HG02642 (cell line): Measurements from ENCODE around the gene TOM1L1.
"Not testable (repeated sequence)": the region's sequence is repeated elsewhere in the genome, so short reads cannot be mapped to it uniquely, and the experiment has no call there.

Source experiments
- ATAC-seq: cut with Tn5 transposase; IDR thresholded peaks from one replicate; pipeline ENCODE4 v1.9.1; 2021; ENCODE audit warnings: mild to moderate bottlenecking; ENCODE audit not compliant: unreplicated experiment, poor library complexity

TOM1L1 gene, protein sequence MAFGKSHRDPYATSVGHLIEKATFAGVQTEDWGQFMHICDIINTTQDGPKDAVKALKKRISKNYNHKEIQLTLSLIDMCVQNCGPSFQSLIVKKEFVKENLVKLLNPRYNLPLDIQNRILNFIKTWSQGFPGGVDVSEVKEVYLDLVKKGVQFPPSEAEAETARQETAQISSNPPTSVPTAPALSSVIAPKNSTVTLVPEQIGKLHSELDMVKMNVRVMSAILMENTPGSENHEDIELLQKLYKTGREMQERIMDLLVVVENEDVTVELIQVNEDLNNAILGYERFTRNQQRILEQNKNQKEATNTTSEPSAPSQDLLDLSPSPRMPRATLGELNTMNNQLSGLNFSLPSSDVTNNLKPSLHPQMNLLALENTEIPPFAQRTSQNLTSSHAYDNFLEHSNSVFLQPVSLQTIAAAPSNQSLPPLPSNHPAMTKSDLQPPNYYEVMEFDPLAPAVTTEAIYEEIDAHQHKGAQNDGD

DNA sequence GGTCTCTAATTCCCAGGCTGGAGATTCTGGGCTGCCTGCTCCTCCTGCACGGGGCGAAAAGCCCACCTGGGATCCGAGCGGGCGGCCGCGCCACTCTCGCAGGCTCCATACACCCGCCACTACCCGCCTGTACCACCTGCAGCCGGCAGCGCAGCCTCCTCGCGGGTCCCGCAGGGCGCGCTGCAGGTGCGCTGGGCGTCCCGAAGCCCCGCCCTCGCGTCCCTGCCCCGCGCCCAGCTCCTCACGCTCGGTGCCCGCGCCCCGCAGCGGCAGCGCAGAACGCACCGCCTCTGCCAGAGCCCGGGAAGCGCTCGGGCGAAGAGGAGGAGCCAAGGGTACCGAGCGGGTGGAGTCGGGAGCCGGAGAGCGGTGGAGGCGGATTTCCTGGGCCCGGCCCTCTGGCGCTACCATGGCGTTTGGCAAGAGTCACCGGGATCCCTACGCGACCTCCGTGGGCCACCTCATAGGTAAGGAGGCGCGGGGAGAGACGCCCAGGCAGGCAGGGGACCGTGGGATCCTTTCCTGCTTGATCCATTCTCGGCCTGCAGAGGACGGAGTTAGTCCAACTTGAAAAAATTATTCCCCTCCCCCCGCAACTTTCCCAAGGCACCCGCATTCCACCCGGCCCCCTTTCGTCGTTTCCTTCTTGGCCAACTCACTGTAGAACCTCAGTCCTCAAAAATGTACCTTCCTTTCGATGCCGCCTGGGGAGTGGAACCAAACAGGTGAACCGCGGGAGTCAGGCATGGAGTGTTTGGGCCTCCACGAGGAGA lies at the start of gene TOM1L1:
Gene TOM1L1 (plus strand): TSS at position 396 of the 773 bp plus-strand sequence. CDS start 14 bp downstream, at position 410.
- peak; percentile 86 for ATAC-seq

DNA sequence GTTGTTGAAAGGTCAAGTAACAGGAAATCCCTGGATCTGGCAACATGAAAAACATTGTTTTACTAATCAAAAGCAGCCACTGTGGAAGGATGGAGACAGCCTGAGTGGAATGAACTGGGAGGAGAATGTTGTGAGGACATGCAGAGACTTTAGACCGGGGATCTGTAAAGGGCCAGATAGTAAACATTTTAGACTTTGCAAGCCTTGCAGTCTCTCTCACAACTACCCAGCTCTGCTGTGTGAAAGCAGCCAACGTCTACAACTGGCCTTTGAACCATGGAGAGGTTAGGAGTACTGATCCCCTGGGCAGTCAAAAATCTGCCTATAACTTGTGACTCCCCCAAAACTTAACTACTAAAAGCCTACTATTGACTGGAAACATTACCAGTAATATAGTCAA lies 41.5 kb upstream of the TOM1L1 start:
- no peak for ATAC-seq

DNA sequence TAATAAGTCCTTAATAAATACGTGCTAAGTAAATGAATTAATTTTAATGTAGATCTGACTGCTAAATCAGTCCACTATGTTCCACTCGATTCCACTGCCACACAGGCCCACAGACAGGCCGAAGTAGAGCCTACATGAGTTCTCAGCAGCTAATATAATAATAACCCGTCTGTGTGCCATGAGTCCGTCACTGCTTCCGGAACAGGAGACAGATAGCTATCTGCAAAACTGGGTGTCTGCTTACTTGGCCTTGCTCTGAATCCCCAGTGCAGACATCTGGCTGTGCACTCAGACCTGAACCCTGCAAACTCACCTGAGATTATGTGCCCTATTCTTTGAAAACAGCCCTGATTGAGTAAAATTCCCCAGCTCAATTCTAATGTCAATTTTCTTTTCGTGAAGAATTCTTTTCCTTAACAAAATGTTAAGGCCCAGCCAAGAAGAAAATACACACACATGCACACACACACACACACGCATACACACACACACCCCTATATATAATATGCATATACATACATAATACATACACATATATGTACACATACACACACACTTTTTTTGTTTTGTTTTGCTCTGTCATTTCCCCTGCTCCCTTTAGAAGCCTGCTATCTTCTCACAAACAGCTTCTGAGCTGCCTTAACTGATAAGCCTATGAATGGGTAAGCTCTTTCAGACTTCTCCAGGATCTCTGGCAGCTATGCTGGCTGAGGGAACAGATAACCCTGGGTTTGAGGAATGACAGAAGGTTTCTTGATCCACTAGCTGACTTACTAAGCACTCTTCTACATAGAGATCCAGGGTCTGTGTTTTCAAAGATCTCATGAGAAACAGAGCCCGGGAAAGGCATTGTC lies 39.8 kb upstream of the TOM1L1 start:
- no peak for ATAC-seq

DNA sequence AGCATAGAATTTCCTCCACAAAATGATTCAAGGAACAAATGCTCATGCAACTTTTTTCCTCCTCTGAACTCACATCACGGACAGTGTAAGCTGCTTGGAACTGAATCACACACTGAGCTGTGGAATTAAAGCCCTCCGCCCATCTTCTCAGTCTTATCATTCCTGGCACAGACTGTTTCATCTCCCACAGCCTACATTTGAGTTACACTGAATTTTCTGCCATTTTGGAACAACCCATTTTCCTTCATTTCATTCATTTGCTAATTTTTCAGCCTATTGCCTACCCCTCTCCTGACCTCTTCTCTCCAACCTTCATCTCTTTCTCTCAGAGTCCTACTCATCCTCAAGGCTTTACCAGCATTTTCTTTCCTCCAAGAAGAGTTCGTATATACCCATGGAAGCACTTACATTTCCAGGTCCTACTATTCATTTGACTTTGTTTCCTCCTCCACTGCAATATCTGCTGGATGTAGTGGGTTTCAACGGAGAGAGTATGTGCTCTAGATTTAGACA lies 39.1 kb upstream of the TOM1L1 start:
- no peak for ATAC-seq

DNA sequence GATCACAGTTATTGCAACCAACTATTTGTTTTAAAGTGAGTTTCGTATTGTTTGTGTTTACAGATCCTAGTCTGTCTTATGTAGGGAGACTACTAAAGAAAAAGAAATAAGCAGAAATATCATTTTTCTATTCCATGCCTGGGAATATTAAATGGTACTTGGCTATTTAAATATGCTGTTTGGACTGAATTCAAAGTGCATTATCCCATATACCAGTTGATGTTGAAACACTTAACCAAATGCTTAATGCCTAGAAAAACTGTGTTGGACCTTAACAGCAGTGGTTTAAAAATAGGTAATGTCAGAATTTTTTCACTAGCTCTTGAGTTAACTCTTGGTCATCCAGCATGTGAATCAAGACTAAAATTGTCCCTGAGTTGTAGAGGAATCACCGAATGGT lies 37.5 kb upstream of the TOM1L1 start:
- ATAC-seq, result no peak

DNA sequence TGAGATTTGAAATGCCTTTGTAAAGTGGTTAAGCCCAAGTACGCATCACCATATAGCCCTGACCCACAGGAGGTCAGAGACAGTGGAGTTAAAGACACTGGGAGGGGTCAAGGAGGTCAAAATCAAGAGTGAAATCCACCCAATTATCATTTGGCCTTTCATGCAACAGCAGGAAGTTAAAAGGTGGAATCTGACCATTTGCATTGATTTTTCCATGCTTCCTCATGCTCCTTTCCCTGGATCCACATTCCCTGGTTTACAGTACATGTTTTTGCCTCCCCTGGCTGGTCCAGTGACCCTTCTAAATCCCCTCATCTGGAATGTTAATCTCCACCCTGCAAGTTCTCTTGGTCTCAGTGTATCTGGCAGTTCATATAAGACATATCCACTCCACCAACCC lies 36.6 kb upstream of the TOM1L1 start:
- no peak for ATAC-seq

DNA sequence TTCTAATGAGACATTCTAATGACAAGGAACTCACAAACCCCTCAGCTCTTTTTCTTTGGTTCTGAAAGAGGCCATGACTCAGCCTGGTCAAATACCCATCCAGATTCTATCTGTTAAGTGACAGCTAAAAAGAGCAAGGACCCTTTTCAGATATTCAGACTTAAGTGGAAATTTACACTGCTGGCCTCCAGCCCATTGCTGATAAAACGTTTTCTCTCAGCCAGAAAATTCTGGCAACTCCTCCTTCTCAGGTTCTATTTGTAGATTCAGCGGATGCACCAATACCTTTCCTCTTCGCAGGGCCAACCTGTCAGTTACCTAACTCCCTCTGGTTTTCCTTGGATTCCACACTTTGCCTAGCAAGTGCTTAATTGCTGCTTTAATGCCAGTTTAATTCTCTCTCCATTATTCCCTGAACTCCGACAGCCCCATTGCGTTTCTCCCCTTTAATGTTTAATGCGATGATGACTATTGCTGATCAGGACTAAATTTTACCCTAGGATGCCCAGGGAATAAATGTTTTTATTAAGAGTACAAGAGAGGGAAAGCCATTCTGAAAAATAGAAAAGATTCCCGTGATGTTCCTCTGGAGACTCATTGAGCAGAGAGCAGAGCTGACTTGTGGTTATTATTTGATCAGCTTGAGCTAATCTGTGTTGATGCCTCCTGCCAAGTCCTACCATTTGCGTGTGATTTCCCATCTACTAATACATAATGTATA lies 35.9 kb upstream of the TOM1L1 start:
- no peak for ATAC-seq

DNA sequence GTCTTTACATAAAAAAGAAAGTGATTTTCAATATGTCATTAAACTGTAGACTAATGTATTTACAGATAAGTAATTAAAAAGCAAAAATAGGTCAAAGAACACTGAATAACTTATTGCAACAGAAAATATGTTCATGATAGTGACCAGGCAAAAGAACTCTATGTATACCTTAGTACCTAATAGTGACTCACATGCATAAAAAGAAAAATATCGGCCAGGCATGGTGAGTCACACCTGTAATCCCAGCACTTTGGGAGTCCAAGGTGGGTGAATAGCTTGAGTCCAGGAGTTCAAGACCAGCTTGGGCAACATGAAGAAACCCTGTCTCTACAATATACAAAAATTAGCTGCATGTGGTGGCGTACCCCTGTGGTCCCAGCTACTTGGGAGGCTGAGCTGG lies 33.0 kb upstream of the TOM1L1 start:
- no peak for ATAC-seq

DNA sequence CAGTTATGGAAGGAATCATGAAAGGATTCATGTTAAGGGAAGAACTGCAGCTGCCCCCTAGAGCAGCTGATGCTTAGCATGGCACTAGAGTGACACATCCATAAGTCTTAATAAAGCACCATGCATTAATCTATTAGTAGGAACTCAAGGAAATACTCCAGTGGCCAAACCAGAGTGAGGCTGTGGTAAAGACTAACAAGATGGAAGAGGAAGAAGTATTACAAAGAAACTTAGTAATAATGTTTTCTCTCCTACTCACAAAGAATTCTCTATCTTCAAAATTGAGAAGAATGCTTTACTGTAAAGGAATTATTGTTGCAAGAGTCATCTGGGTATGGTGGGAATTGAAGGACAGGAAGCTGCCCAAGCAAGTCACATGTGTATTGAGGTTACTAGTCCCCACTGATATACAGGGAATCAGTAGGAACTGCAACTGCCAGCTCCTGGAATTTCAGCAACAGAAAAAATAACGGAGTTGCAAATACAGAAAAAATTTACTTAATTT lies 29.9 kb upstream of the TOM1L1 start:
- ATAC-seq, result no peak

DNA sequence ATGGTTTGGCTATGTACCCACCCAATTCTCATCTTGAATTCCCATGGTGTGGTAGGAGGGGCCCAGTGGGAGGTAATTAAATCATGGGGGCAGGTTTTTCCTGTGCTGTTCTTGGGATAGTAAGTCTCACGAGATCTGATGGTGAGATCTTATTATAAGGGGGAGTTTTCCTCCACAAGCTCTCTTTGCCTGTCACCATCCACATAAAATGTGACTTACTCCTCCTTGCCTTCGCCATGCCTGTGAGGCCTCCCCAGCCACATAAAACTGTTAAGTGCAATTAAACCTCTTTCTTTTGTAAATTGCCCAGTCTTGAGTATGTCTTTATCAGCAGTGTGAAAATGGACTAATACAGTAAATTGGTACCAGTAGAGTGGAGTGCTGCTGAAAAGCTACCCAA lies 24.7 kb upstream of the TOM1L1 start:
- not testable (repeated sequence) for ATAC-seq

DNA sequence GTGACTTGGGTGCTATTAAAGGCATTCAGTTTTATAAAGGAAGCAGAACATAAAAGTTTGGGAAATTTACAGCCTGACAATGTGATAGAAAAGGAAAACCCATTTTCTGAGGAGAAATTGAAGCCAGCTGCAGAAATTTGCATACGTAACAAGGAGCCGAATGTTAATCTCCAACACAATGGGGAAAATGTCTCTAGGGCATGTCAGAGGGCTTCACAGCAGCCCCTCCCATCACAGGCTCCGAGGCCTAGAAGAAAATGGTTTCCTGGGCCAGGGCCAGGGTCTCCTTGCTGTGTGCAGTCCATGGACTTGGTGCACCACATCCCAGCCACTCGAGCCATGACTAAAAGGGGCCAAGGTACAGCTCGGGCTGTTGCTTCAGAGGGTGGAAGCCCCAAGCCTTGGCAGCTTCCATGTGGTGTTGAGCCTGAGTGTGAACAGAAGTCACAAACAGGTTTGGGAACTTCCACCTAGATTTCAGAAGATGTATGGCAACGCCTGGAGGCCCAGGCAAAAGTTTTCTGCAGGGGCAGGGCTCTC lies 23.9 kb upstream of the TOM1L1 start:
- ATAC-seq, result no peak

DNA sequence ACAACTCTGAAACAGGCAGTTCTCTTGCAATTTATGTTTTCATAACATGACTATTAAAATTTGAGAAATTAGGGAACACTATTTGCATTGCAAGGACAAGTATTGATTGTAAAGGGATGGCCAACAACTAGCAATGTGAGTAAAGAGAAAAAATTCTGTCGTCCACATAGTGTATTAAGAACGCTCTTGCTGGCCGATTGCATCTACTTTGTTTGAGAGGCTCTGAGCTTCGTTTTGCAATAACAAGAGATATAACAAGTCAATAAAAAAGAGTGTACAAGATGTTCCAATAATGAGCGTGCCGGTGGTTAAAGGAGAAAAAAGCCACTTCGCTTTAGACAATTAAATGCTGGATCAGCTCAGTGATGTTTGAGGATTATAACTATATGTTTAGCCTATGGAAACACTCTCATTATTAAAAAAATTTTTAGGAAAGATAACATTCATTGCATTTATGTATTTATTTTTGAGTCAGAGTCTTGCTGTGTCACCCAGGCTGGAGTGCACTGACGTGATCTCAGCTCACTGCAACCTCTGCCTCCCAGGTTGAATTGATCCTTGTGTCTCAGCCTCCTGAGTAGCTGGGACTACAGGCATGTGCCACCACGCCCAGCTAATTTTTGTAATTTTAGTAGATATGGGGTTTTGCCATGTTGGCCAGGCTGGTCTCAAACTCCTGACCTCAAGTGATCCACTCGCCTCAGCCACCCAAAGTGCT lies 19.2 kb upstream of the TOM1L1 start:
- no peak for ATAC-seq

DNA sequence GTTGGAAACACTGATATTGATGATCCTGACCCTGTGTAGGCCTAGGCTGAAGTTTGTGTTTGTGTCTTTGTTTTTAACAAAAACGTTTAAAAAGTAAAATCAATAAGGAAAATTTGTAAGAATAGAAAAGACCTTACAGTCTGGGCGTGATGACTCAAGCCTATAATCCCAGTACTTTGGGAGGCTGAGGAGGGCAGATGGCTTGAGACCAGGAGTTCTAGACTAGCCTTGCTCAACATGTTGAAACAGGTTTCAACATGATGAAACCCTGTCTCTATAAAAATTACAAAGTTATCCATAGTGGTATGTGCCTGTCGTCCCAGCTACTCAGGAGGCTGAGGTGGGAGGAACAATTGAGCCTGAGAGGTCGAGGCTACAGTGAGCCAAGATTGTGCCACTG lies 18.3 kb upstream of the TOM1L1 start:
- ATAC-seq, result no peak

DNA sequence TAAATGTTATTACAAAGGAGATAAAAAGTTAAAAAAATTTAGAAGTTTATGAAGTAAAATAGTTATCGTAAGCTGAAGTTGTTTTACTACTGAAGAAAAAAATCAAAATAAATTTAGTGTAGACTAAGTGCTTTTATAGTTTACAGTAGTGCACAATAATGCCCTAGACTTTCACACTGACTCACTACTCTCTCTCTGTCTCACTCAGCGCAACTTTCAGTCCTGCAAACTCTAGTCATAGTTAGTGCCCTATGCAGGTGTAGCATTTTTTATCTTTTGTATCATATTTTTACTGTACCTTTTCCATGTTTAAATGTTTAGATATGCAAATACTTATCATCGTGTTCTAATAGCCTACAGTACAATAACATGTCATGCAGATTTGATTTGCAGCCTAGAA lies 17.7 kb upstream of the TOM1L1 start:
- ATAC-seq, result peak; percentile 92

DNA sequence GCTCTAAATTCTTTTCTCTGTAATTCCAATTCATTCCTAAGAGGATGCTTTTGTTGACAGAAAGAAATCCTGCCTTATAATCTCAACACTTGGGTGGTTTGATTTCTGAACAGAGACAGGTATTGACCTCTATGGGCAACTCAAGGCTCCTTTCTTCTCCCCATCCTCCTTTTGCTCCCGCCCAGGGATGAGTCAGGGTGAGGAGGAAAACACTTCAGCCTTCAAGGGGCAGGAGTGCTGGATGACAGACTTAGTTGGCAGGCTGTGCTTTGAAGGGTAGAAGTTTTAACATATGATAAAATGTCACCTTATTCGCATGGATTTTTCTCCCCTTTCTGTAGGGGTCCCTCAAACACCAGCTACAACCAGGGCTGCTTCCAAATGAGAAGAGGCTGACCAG lies 16.7 kb upstream of the TOM1L1 start:
- no peak for ATAC-seq

DNA sequence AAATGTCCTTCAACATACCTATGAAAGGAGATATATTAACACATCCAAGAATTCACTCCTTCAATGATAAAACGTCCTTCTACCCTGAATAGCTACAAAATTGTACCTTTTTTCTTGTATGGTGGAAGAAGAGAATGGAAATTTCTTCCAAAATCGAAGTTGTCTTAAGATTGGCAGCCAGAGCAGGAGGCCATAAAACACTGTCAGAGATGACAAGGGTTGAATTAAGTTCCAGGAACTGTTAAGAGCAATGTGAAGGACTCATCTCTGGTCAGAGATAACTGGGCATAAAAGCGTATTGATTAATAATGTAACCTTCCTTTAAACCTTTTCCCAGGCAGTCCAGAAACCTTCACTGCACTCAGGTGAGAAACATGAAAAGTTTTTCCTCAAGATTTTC lies 12.9 kb upstream of the TOM1L1 start:
- no peak for ATAC-seq

DNA sequence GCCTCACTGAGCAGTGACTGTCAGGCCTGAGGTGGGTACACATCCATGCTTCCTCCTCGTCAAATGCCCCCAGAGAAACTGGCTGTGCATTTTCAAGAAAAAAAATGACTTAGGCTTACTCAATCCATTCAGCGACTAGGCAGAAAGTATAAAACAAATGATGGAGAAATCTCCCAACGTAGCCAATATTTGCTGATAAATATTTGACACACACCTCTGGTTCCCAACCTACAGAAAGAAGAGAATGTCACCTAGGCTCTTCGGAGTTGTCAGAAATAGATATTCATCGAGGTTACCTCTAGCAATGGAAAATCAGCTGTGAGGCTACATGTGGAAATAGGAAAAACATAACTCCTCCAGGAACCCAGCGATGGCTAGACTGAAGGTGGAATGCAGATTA lies 12.4 kb upstream of the TOM1L1 start:
- no peak for ATAC-seq

DNA sequence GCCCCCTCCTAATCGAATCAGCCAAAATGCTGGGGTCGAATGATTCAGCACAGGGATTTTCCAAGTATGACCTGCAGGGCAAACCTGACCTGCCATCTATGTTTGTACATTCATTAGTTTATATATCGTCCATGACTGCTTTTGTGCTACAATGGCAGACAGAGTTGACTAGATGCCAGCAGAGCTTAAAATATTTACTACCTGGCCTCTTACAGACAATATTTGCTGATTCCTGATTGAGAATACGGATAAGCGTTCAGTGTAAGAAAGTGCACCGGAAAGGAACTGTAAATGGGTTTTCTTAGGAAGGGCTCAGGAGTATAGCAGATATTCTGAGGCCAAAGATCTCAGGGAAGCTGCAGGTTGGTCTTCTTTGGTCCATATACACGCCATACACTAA lies 11.7 kb upstream of the TOM1L1 start:
- ATAC-seq, result no peak
